ENCODE results near the gene GFOD1. TPM values are rescaled to one million over a fixed set of nuclear protein-coding genes. Genes with fewer than 3 reads are reported as not detected.
A peak's percentile ranks its signal among the peaks of the same experiment; 100 is the strongest.

Gene GFOD1
- total and polyA plus RNA-seq, 10 of the 15 experiments (the other 5 are each of a cell fraction or from before 2014, with no cell fraction given) = 6.5 to 41.4 (median 16.0) TPM

DNA sequence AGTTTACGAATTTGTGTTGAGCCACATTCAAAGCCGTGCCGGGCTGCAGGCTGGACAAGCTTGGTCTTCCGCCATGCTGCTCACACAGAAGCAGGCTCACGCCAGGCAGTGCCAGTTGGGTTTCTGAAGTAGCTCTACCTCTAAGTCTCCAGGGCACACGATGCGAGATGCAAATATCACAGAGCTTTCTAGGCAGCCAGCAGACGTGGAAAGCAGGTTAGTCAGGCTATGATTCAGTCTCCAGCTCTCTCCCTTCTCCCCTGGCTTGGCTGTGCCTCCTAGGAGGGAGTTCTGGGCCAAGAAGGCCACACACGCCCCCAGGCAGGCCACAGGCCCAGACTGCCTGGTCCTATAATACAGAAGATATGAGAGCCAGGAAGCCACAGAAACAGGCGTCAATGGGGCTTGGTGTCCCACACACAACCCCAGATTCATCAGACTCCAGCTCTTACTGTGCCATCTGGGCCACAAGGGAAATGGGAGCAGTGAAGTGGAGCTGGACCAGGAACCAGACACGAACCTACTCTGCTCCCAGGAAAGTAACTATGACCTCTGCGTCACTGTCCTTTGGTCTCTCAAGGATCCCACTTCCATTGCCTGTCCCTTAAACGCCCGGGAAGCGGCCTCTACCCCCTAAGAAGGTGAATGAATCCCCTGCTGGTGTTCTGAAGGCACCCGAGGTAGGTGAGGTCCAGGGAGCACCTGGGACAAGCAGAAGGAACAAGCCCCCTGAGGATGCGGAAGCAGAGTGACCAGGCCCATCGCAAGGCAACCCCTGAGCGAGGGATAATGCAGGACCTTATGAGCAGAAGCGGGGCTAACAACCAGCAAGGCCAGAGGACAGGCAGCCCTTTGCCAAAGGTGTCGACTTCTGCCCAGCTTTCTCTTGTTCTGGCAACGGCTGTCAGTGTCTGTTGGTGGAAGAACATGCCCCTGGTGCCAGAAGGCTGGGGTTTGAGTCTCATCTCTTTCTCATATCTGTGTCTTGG lies 61.2 kb downstream of the GFOD1 start:
- intact Hi-C loops (cut with micrococcal nuclease; ENCODE audit: unreplicated experiment) = loop anchor here (5.0 kb wide), 1 partner anchor 41 kb away; no protein-coding TSS in a partner anchor
- ATAC-seq (peak; percentile 7), FAIRE-seq (no peak), DNase-seq (ENCODE audit: low read depth, low spot score) (peak; percentile 42)
- TSS peak; percentile 66 for BruUV-seq (replicated peaks)
- H3K4me2 ChIP-seq (ENCODE audit: control insufficient read depth, insufficient read depth) = peak overlapping the region; percentile 93
- peak overlapping the region; percentile 99 for H3K27ac ChIP-seq (ENCODE audit: control insufficient read depth, insufficient read depth)
- ChIA-PET CTCF (interaction anchor here (0.8 to 9.6 kb wide), 24 partner anchors 12 to 189 kb away, joined by 3 to 113 read pairs (median 5); partner anchors contain the start of genes NOL7 and SIRT5), POLR2A (interaction anchor here (0.6 to 8.9 kb wide), 18 partner anchors 10 to 721 kb away, joined by 3 to 96 read pairs (median 6); partner anchors contain the start of gene GFOD1), SMC1A (ENCODE audit: uncharacterized antibody, unreplicated experiment) (interaction anchor here (0.6 to 17.6 kb wide), 26 partner anchors 9 to 152 kb away, joined by 3 to 241 read pairs (median 5); partner anchors contain the start of genes GFOD1, SIRT5 and TBC1D7), RAD21 (ENCODE audit: unreplicated experiment) (interaction anchor here (0.8 to 10.4 kb wide), 28 partner anchors 10 to 1071 kb away, joined by 3 to 193 read pairs (median 5); partner anchors contain the start of genes GFOD1, SIRT5 and TBC1D7)
- H4K20me1 ChIP-seq (ENCODE audit: control insufficient read depth, insufficient read depth) = no peaks in the 10 kb centered on the region
- peak overlapping the region; percentile 38 for H2AFZ ChIP-seq (ENCODE audit: control insufficient read depth, low read depth, low read length)
- H3K36me3 ChIP-seq (ENCODE audit: control insufficient read depth in 2 of 2, insufficient read depth in 2 of 2, low read length in 1 of 2) = peaks cover 0 to 7% of the 10 kb centered on the region in 2 experiments
- in situ Hi-C loops (cut with MboI) = loop anchor here (5.0 kb wide), 1 partner anchor 44 kb away; no protein-coding TSS in a partner anchor
- H3K27me3 ChIP-seq (replicated peaks in 1 of 2; ENCODE audit: control insufficient read depth in 2 of 2, insufficient read depth in 2 of 2, low read length in 1 of 2) = no peaks in the 10 kb centered on the region
- peak overlapping the region; percentile 86 for H3K9ac ChIP-seq (ENCODE audit: control insufficient read depth, insufficient read depth, low read length)
- H3K4me1 ChIP-seq (ENCODE audit: control insufficient read depth, insufficient read depth, low read length) = peaks cover 69% of the 10 kb centered on the region
- H3K79me2 ChIP-seq (ENCODE audit: control insufficient read depth, insufficient read depth, low read length) = peaks cover 67% of the 10 kb centered on the region
- peak overlapping the region; percentile 22; the same call in 1 of the 2 replicates for H3K4me3 ChIP-seq
- whole genome bisulfite sequencing (ENCODE audit: insufficient coverage, insufficient replicate concordance, low lambda C conversion rate, missing lambda C conversion rate) = 62% methylated on average over 22 of the region's 22 CpGs
- H3K9me3 ChIP-seq (replicated peaks; ENCODE audit: control insufficient read depth, insufficient read depth, low read length) = no peaks in the 10 kb centered on the region
- 0 out of 4 replicates have a peak, but pooled peaks of 1 of the 2 experiments have one; percentile 28 for TF ChIP-seq EP300 (IDR thresholded peaks at IDR 0.05; ENCODE audit: borderline replicate concordance in 1 of 2, control insufficient read depth in 1 of 2, low read depth in 2 of 2, low read length in 2 of 2)
- TF ChIP-seq MTA3 (IDR thresholded peaks at IDR 0.05; ENCODE audit: borderline replicate concordance, low read length) = no peak
- no peak for TF ChIP-seq SIN3A (IDR thresholded peaks at IDR 0.05; ENCODE audit: low read depth, low read length)
- TF ChIP-seq ATF7 (IDR thresholded peaks at IDR 0.05; ENCODE audit: low read depth) = no peak
- no peak for TF ChIP-seq TARDBP (IDR thresholded peaks at IDR 0.05; ENCODE audit: borderline replicate concordance)
- TF ChIP-seq CREB1 (IDR thresholded peaks at IDR 0.05; ENCODE audit: low read depth) = no peak
- TF ChIP-seq, protein P1, sequence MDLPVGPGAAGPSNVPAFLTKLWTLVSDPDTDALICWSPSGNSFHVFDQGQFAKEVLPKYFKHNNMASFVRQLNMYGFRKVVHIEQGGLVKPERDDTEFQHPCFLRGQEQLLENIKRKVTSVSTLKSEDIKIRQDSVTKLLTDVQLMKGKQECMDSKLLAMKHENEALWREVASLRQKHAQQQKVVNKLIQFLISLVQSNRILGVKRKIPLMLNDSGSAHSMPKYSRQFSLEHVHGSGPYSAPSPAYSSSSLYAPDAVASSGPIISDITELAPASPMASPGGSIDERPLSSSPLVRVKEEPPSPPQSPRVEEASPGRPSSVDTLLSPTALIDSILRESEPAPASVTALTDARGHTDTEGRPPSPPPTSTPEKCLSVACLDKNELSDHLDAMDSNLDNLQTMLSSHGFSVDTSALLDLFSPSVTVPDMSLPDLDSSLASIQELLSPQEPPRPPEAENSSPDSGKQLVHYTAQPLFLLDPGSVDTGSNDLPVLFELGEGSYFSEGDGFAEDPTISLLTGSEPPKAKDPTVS (IDR thresholded peaks at IDR 0.05; ENCODE audit: low read depth, low read length) = no peak
- peak; percentile 15 for TF ChIP-seq MEF2B (IDR thresholded peaks at IDR 0.05; ENCODE audit: partially characterized antibody, poor library complexity, severe bottlenecking)
- no peak for TF ChIP-seq TCF3 (IDR thresholded peaks at IDR 0.05; ENCODE audit: borderline replicate concordance, insufficient read depth, low read depth, low read length)
- no peak for TF ChIP-seq PAX8 (IDR thresholded peaks at IDR 0.05)
- TF ChIP-seq YY1 (IDR thresholded peaks at IDR 0.05; ENCODE audit: low read depth, low read length) = 0 out of 2 replicates have a peak, but pooled peaks have one; percentile 4
- TF ChIP-seq, protein P2, sequence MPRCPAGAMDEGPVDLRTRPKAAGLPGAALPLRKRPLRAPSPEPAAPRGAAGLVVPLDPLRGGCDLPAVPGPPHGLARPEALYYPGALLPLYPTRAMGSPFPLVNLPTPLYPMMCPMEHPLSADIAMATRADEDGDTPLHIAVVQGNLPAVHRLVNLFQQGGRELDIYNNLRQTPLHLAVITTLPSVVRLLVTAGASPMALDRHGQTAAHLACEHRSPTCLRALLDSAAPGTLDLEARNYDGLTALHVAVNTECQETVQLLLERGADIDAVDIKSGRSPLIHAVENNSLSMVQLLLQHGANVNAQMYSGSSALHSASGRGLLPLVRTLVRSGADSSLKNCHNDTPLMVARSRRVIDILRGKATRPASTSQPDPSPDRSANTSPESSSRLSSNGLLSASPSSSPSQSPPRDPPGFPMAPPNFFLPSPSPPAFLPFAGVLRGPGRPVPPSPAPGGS (IDR thresholded peaks at IDR 0.05; ENCODE audit: borderline replicate concordance, insufficient read depth, low read depth, low read length, poor library complexity, severe bottlenecking) = peak; percentile 12
- TF ChIP-seq POU2F2 (IDR thresholded peaks at IDR 0.05; ENCODE audit: borderline replicate concordance, low read depth, low read length) = no peak
- no peak for TF ChIP-seq RAD21 (IDR thresholded peaks at IDR 0.05; ENCODE audit: insufficient read depth, low read depth, low read length)

Measured in GM12878 (cell line).